ENCODE results near the gene DLG5.

The DLG5 gene

DNA sequence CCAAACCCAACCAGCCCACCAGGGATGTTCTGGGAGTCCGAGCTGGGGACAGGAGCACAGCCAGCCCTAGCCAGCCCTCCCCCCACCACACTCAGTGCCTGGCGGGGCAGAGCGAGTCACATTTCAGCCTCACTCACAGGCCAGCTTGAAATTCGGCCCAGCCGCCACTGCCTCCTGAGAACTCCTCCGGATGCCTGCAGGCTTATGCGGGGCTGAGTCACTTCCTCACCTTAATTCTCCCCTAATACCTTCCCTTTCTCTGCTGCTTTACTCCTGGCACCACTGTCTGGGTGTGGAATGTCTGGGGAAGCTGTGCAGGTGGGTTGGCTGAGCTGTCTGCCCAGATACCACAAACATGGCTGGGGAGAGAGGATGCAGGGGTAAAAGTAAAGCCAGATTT, 22.6 kb upstream of the DLG5 start:
- DNase-seq (ENCODE audit: low read depth): no peak

DNA sequence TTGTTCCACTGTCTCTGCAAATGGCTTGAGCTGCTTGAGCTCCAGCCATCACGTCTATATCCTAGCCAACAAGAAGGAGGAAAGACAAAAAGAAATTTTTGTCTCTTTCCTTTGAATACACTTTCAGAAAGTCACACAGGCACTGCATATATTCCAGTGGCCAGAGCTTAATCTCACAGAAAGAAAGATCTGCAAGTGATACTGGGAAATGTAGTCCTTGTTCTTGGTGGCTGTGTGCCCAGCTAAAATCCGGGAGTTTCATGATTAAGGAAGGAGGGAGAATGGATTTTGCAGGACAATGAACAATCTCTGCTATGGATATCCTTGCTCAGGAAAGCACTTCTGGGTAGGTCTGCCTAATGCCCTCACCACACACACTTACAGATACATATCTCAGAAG, 19.5 kb upstream of the DLG5 start:
- DNase-seq (ENCODE audit: low read depth): no peak

DNA sequence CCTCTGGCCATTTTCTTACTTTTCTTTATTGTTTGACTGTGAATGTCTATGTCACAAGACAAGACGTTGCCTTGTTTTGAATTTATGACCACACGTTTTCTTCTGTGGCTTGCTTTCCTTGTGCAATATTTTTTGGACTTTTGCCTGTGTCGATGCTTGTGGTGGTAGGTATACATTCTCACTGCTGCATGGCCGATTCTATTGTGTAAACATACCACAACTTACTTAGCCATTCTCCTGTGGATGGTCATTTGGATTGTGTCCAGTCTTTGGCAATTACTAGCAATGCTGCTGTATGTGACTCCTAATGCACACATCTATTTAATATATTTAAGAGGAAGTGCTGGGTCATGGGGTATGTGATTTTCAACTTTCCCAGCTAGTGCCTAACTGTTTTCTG, 18.0 kb upstream of the DLG5 start:
- DNase-seq (ENCODE audit: low read depth): no peak

DNA sequence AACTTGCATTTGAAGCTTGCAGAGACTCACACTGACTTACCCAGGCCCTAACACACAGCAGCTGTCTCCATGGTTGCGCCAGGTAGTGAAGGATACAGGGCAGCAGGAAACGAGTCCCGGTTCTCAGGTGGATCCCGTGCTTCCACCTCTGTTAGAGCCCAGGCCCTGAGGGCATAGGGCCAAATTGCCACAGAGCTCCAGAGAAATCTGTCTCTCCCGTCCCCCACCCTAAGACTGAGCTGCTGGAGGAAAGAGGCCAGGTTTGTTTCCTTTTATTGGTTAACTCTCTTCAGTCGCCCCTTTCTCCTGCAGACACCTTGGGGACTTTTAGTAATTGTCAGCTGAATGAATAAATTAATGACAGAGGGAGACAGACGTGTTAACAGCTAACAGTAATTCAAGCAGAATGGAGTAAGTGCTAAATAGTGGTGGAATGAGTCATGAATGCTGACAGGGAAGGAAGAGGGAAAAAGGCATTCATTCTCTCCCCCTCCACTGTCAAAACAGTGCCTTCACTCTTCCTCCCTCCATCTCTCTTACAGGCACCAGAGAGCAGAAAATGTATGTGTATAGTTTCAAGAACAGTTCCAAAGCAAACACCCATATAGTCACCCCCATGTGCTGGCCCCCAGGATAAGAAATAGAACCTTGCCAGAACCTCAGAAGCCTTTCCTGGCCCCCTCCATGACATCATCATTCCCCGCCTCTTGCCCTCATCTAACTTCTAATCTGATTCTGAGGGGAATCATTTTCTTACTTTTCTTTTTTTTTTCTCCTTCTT, 16.8 kb upstream of the DLG5 start:
- no peak for DNase-seq (ENCODE audit: low read depth)

DNA sequence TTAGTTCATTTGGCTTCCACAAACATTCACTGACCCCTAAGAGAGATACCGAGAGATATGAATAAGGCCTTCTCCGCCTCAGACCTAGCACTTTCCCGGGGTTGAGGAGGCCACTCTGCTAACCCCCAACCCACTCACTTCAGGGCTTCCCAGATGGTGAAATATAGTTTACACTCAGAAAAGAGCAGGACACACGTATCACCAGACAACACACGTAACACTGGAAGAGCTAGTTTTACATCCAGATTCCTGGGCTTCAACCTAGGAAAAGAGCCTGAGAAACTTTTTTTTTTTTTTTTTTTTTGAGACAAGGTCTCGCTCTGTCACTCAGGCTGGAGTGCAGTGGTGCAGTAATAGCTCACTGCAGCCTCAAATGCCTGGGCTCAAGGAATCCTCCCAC, 15.2 kb upstream of the DLG5 start:
- DNase-seq (ENCODE audit: low read depth): no peak

DNA sequence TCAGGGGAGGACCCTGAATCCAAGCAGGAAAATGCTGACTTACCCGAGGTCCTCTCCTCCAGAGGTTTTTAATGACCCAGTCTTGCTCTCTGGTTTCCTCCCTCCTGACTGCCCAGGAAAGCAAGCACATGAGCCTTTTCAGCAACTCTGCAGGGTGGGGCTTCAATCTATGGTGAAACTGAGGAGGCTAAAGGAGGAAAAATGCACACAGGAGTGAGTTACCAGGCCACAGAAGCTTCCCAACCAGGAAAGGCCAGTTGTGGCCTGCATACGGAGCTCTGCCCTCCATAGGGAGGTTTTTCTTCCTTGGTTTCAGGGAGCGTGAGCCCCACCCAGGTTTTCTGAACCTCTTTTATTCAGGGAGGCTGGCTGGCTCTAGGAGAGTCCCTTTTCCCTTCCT, 14.1 kb upstream of the DLG5 start:
- no peak for DNase-seq (ENCODE audit: low read depth)

DNA sequence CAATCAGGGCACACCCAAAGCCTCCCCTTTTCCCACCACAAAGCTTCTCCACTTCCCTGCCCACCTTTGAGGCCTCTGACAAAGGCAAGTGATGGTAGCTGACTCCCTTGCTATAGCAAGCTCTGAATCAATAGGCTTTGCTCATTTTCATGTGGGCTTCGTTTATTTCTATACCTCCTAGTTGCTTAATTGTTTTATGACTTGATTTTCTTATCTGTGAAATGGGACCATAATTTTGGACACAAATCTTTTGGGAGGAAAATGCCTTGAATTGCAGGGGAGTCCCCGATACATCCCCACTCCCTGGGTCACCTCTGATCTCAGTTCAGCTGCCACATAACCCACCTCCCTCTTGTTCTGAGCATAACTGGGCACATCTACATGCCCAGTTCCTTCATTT, 13.7 kb upstream of the DLG5 start:
- no peak for DNase-seq (ENCODE audit: low read depth)

DNA sequence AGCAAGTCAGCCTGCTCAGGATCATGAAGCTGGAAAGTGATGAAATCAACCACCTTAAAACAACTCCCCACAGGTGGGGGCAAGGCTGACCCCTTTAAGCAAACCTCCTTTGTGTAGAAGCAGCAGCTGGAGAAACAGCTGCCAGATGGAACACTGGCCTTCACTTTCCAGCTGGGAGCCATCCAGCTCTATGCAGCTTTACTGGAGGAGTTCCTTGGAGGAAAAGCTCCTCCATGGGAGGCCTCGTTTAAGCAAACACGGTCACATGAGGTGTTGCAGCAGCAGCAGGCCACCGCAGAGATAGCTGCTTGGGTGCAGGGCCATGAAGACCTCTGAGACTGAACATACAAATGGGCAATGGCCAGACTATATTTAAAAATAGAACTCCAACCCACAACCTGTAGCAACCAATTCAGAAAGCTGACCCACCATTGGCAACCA, 13.0 kb upstream of the DLG5 start:
- DNase-seq (ENCODE audit: low read depth): no peak

DNA sequence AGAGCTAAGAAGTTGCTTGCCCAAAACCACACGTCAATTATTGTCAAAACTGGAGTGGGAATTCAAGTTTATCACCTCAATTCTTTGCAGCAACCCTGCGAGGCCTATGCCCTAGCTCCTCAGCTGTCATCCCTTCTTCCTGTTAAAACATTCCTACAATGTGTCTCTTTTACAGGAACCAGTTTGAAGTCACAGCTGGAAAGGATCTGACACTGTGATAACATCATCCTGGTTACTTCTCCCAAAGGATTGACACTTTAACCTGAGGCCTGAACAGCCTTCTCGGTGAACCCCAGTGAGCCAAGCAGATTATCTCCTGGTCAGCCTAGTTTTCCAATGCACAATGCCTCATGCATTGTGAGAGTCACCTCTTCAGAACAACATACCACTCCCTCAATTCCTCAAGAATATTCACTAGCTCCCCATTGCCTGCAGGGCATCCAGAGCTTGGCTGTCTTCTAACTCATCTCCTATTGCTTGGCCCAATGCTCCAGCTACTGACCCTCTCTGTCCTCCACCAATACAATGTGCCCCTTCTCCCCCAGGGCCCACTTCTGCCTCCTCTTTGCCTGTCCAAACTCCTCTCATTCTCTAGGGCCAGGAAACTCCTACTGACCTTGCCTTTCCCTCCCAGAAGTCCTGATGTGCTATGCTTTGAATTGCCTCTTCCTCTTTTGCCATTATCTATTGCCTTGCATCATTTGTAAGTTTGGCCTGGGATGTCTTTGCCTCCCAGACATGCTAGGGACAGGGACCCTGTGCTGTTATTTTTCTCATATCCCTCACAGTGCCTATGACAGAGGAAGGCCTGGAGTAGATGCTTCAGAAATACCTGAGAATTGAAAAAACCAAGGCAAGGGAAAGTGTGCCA, 10.4 kb upstream of the DLG5 start:
- DNase-seq (ENCODE audit: low read depth): no peak

DNA sequence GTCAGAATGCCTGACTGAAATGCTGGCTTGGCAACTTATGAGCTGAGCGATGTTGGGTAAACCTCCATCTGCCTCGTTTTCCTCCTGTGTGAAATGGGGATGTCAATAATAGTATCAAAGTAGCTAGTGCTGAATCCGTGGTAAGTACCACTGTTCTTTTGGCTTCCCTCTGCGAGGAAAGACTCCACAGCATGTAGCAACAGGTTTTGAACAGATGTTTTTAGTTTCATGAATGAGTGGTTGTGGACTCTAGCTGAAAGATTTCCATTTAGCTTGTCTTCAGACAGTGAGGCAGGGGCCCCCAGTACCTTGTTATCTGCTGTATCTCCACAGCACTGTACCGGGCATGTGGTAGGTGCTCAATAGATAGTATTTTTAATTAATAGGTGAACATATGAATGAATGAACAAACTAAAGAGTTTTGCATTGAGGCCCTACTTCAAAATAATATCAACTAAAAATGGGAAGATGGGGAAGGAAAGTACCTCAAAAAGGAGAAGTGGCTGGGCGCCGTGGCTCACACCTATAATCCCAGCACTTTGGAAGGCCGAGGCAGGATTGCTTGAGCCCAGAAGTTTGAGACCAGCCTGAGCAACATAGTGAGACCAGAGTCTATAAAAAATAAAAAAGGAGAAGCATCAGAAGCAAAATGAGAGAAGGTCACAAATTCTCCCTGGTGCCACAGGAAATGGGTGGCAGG, 5.6 kb upstream of the DLG5 start:
- no peak for DNase-seq (ENCODE audit: low read depth)

DNA sequence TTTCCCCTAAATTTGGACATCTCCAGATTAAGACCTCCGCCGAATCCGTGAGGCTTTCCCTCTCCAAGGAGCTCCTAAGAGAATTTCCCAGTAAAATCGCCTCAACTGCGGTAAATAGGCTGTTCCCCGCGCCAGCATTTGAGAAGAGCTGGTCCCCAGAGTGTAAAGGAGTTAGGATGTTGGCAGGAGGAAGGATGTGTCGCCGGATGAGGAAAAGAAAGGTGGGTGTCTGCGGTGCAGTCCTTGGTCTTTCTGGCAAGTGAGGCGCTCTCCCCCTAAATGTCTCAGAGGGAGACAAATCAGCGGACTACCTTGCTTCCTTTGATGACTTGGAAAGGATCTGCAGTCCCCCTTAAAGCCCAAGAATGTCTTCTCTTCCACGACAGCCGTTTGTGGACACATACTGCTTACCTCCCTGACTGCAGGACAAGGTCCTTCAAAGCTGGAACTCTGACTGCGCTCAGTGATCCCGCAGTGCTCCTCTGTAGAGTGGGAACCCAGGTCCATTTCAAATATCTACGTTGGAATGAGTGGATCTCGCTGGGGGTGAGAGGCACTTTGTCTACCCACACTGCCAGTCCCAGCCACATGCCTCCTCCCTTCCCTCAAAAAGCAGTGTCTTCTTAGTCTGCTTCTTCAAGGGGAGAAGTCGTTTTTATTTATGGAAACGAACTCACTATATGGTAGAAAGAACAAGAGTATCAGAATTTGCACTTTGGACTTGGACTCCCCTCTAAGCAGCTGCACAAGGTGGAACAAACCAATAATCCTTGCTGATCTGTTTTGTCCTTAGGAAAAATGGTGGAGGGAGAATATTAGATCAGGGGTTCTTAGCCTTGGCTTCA, 1.1 kb upstream of the DLG5 start:
- DNase-seq (ENCODE audit: low read depth): no peak

DNA sequence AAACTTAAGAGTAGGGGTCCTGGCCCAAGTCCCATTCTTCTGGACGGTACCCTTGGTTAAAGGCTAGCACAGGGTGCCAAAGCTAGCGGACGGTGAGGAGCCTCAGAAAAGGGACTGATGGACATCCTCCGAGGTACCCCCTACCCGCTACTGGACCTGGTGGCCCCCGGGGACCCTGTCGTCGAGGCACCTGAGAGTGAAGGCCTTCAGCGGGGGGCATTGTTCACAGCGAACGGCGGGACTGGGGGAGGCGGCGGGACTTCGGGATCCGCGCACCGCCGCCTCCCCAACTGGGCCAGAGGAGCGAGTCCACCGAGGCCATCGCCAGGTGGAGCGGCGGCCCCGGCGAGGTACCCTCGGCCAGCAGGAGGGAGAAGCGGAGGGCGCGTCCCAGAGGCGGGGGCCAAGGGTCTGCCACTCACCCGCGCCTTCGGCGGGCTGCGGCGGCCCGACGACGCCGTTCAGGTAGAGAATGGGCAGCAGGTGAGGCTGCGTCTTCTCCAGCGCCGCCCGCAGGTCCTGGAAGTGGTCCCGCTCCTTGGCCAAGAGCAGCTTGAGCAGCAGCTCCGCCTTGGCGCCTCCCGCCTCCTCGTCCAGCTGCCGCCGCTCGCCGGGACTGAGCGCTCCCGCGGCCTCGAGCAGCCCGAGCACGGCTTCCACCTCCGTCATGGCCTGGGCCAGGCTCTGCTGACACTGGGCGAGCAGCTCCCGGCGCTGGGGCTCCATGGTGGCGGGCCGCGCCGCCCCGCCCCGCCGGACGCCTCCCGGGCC, 575 bp downstream of the DLG5 start:
- no peak for DNase-seq (ENCODE audit: low read depth)

DNA sequence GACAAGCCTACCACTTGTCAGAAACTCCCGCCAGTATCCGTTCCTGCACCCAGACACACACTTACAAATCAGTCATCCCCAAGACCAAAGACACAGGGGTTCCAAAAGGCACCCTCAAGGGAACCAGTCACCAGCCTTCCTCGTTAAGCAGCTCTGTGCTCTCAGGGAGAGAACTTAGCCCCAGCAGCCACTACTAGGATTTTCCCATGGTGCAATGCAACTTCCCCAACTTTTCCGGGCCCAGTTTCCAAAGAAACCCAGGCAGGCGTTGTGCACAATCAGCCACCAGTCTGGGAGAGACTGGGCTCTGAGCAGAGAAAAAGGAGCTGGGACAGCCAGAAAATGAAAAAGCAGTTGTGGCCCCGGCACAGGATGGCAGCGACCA, 1.2 kb downstream of the DLG5 start:
- no peak for DNase-seq (ENCODE audit: low read depth)

DNA sequence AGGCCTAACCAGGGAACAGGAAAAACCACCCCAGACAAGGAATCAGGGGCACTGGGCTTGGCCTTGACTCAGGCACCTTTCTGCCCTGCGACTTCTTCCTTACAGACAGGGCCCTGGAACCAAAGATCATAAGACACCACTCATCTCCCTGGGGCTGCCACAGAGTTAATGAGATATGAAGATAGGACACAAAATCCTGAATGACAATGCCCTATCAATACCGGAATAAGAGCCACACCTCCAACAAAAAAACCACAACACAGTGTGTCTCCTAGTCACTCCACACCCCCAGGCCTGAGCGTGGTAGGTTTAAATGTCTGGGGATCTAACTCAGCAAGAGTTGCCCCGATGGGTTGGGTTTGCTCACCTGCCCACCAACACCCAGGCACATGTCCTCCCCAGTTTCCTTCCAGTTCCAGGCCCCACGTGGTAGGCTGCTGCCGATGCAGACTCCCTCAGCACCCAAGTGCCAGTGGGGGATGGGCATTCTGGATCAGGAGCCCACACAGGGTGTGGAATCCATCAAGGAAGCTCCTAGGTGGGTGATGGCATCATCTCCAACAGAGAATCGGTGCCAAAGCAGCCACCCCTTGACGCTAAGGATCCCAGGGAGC, 3.9 kb downstream of the DLG5 start:
- no peak for DNase-seq (ENCODE audit: low read depth)

DNA sequence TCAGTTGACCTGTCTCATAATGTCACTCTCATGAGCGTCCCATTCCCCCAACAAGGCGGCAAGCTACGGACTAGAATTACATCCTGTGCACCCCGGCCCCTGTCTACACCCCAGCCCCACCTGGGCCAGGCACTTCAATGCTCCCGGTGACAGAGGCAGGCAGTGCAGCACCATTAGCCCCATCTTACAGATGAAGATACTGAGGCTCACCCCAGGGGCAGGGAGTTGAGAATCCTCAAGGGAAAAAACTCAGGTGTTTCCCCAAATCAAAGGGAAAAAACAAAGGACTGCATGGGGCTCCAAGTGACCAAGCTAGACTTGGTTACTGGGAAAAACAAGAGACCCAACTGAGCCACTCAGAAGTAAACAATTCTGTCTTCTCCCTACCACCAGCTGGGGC, 4.5 kb downstream of the DLG5 start:
- DNase-seq (ENCODE audit: low read depth): no peak

DNA sequence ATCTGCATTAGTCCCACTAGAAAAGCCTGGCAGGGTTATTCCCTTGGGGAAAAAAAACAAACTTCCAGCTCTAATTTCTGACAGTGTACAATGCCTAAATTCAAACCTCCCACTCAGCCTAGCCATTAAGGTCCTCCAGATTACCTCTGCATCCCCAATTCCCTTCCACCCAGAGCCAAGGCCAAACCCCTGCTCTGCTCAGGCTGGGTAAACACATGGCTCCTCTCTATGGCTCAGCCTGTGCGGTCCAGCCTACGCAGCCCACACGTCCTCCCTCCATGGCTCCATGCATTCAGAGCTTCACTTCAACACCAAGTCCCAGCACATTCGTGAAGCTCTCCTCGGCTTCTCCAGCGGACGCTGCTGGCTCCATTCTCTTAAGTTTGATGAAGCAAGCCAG, 5.2 kb downstream of the DLG5 start:
- DNase-seq (ENCODE audit: low read depth): no peak

DNA sequence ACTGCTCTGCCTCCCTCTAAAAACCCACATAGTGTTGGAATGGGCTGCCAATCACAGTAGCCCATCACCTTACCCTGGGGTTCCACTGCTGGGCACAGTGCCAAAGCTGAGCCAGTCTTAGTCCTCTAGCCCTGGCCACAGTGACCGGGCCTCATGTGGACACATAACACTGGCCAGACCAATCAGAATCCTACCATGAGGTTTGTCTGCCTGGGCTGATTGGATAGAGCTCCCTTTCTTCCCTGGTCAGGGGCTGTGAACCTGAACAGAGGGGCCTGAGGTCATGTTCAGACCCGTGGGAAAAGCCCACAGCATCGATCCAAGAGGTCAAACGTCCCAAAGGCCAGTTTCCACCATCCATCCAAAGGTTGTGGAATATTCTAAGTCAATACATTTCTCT, 6.1 kb downstream of the DLG5 start:
- no peak for DNase-seq (ENCODE audit: low read depth)

DNA sequence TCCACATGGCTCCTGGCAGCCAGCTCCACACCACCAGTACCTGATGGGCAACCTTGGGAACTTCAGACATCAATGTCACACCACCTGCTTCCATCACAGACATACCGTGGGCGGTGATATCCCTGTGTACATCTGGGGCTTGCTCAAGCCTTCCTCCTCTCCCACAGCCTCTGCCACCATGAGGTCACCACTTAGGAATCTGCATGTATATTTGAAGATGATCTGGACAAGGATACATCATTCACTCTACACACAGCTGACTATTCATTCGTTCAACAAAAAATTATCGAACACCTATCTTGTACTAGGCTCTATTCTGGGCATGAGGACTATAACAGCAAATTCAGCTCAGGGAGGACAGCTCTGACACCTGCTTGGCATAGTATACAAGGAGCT, 6.8 kb downstream of the DLG5 start:
- no peak for DNase-seq (ENCODE audit: low read depth)

DNA sequence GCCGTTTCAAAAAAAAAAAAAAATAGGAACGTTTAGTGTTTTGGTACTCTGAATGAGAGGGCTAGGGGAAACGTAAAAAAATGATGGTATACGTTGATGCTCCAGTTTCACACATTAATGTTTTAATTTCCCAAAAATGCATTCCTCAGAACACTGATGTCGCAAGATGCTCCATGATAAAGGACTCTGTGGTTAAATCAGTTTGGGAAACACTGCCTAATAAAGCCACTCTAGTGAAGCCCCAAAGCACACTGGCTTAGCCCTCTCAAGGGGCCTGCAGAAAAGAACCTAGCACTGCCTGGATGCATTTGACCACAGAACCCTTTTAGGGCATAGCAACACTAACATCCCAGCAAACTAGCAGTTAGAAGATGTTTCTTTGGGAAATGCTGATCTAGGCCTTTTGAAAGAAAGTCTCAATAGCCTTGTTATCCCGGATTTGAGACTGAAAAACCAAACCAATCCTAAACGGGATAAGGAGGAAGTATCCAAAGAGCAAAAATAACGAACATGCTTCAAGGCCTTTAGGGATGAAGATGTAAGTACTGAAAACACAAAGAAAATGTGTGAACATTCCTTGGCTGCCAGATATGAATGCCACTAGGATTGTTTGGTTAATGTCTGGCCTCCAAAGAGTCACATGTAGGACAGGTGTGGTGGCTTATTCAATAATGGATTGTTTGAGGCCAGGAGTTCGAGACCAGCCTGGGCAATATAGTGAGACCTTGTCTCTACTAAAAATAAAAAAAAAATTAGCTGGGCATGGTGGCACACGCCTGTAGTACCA, 11.0 kb downstream of the DLG5 start:
- DNase-seq (ENCODE audit: low read depth): no peak

DNA sequence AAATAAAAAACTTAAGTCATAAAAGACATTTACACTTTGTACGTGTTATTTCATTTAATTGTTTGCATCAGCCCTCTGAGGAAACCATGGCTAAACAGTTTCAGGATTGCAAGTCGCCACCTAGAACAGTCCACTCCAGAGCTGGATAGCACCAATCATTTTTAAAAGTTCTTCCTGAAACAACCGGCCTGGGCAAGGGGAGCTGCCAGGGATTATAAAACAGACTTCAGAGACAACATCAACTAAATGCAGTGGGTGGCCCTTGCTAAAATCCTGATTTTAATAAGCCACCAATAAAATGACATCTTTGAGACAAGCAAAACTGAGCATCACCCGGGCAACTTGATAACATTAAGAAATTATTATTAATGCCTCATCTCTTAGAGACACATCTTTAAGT, 13.5 kb downstream of the DLG5 start:
- no peak for DNase-seq (ENCODE audit: low read depth)

Measured in stimulated activated CD8-positive, alpha-beta memory T cell treated with anti-CD3 and anti-CD28 coated beads, Interleukin-12 subunit alpha, Interleukin-12 subunit beta, amount 100 ng/mL, for 1 hour (primary cell).